Heart left ventricle (tissue), 16 donors: ENCODE results near the gene FAT2. TPM values are rescaled to one million over a fixed set of nuclear protein-coding genes. Genes with fewer than 3 reads are reported as not detected.

Experiments
- ATAC-seq, 4 donors: fragments of 200-7000 bp; cut with Tn5 transposase; one replicate each; pipeline ENCODE4 v1.9.1; 2020 to 2022; ENCODE audit warnings: moderate library complexity in 4 of 4, mild to moderate bottlenecking in 3 of 4, moderate number of reproducible peaks in 1 of 4
- DNase-seq, 5 donors: peaks; one replicate each; pipeline ENCODE4 v3.0.0-alpha.2; 2020
- H3K27ac ChIP-seq, 12 donors: fragments of 200-600 bp; sonication (generic) in 4 of 12; one replicate each; pipeline versions ENCODE4 v1.5.0 to v1.8.0; 2016 to 2022; ENCODE audit warnings: mild to moderate bottlenecking in 2 of 12
- H3K27me3 ChIP-seq, 9 donors: fragments of 200-600 bp; sonication (generic) in 2 of 9; one replicate each; pipeline versions ENCODE4 v1.5.1 to v1.8.0; 2016 to 2022; ENCODE audit warnings: mild to moderate bottlenecking in 3 of 9
- H3K36me3 ChIP-seq, 9 donors: fragments of 200-600 bp; sonication (generic) in 2 of 9; one replicate each; pipeline versions ENCODE4 v1.5.0 to v1.8.0; 2018 to 2022; ENCODE audit warnings: mild to moderate bottlenecking in 2 of 9
- H3K4me1 ChIP-seq, 12 donors: fragments of 200-600 bp; sonication (generic) in 4 of 12; one replicate each; pipeline versions ENCODE4 v1.5.0 to v1.8.0; 2016 to 2022; ENCODE audit warnings: mild to moderate bottlenecking in 3 of 12
- H3K4me3 ChIP-seq, 12 donors: fragments of 200-600 bp; sonication (generic) in 4 of 12; one replicate each; pipeline versions ENCODE4 v1.5.0 to v1.8.0; 2017 to 2022; ENCODE audit warnings: mild to moderate bottlenecking in 9 of 12, moderate library complexity in 4 of 12
- H3K9me3 ChIP-seq, 12 donors: fragments of 200-600 bp; sonication (generic) in 4 of 12; one replicate each; pipeline versions ENCODE4 v1.5.0 to v1.8.0; 2016 to 2022; ENCODE audit warnings: mild to moderate bottlenecking in 1 of 12
- POLR2A ChIP-seq, 2 donors: fragments of 450-650 bp; IDR thresholded peaks; one replicate each; pipeline ENCODE4 v1.6.1; 2017; ENCODE audit warnings: antibody characterized with exemption in 2 of 2, mild to moderate bottlenecking in 2 of 2, moderate library complexity in 2 of 2
- WGBS, 4 donors: extraction: QIAGEN DNeasy Blood & Tissue Kit in 2 of 4; methylation state at CpG; one replicate each; pipeline versions ENCODE4 v1.1.5 to v1.1.7; 2013 to 2018; 5-methylcytosine and 5-hydroxymethylcytosine counted together
- intact Hi-C, 10 donors: fragments of 100-400 bp; cut with DNase I; formaldehyde crosslinking; loops; one replicate each; pipeline versions ENCODE4 v1.11.1 to v1.14.2; 2022
- long read RNA-seq, 3 donors: library from polyadenylated mRNA; unstranded; transcript quantifications; one replicate each; pipeline ENCODE4 v2.0.0, GENCODE V29; 2020 to 2021
- polyA plus RNA-seq, 2 donors: library from polyadenylated mRNA; stranded (reverse); fragments of 200-250 nt; gene quantifications; one replicate each; pipeline ENCODE4 v1.2.3, GENCODE V29; 2013
- total RNA-seq, 9 donors: library from RNA; depleted of rRNA in 2 of 9; stranded (reverse); fragments of >200 nt in 2 of 9; fragmentation: NEBNext Ultra II Directional in 3 of 9; extraction: Animal tissue kit (Norgen Biotek cat#: 25700) in 3 of 9; gene quantifications; one replicate each; pipeline versions ENCODE4 v1.1.0 to v1.2.4, GENCODE V29; 2016 to 2023
- TF ChIP-seq, protein P1 (sequence below), 12 donors: fragments of 200-600 bp; sonication (generic) in 4 of 12; IDR thresholded peaks; one replicate each; pipeline versions ENCODE4 v1.5.0 to v1.8.0; 2018 to 2022; ENCODE audit warnings: antibody characterized with exemption in 12 of 12, mild to moderate bottlenecking in 5 of 12
- donor health status: ischemic (EF 13 %, LVEDD 7.1; RV severe dilation, severe dysfunction).
- donor health status: healthy with polysubstance abuse.
- donor health status: DM: no; HTN: yes; CAD: no.
- donor health status: DM: no; HTN: no; CAD: no.
- donor health status: ischemic (EF 25% LVEDD 6.9; RV normal size, moderate dysfunction).
- donor health status: ischemic (EF 25% LVEDD 5.7; RV mildly dilated, moderate dysfunction).
- donor health status: healthy.
- donor health status: DM: yes; HTN: yes; CAD: no.
- donor health status: ischemic (EF 35%, LVEDD 5.7; RV mildly dilated, moderate dysfunction).
- donor health status: nonischemic (EF 11% LVEDD 7.7; RV severe dilation, severe dysfunction).
- donor health status: DM: yes; HTN: yes; CAD: no.
- donor health status: PGD.
- donor health status: ischemic (EF 29% LVEDD 5.4; RV normal size, mild dysfunction).
- donor health status: nonischemic (EF 23%, LVEDD 6.1; RV moderate dilation, normal function).

Gene FAT2, protein sequence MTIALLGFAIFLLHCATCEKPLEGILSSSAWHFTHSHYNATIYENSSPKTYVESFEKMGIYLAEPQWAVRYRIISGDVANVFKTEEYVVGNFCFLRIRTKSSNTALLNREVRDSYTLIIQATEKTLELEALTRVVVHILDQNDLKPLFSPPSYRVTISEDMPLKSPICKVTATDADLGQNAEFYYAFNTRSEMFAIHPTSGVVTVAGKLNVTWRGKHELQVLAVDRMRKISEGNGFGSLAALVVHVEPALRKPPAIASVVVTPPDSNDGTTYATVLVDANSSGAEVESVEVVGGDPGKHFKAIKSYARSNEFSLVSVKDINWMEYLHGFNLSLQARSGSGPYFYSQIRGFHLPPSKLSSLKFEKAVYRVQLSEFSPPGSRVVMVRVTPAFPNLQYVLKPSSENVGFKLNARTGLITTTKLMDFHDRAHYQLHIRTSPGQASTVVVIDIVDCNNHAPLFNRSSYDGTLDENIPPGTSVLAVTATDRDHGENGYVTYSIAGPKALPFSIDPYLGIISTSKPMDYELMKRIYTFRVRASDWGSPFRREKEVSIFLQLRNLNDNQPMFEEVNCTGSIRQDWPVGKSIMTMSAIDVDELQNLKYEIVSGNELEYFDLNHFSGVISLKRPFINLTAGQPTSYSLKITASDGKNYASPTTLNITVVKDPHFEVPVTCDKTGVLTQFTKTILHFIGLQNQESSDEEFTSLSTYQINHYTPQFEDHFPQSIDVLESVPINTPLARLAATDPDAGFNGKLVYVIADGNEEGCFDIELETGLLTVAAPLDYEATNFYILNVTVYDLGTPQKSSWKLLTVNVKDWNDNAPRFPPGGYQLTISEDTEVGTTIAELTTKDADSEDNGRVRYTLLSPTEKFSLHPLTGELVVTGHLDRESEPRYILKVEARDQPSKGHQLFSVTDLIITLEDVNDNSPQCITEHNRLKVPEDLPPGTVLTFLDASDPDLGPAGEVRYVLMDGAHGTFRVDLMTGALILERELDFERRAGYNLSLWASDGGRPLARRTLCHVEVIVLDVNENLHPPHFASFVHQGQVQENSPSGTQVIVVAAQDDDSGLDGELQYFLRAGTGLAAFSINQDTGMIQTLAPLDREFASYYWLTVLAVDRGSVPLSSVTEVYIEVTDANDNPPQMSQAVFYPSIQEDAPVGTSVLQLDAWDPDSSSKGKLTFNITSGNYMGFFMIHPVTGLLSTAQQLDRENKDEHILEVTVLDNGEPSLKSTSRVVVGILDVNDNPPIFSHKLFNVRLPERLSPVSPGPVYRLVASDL (N-terminal part only)
- total RNA-seq (under 1 TPM in 6 of 9 donors, not detected in 3; 0.02 to 0.18 (median 0.06) TPM), polyA plus RNA-seq (under 1 TPM; 0.01 to 0.04 TPM)
- long read RNA-seq, donor 1: 0 reads
- long read RNA-seq, donor 2: 0 reads
- long read RNA-seq, donor 3: 0 reads

DNA sequence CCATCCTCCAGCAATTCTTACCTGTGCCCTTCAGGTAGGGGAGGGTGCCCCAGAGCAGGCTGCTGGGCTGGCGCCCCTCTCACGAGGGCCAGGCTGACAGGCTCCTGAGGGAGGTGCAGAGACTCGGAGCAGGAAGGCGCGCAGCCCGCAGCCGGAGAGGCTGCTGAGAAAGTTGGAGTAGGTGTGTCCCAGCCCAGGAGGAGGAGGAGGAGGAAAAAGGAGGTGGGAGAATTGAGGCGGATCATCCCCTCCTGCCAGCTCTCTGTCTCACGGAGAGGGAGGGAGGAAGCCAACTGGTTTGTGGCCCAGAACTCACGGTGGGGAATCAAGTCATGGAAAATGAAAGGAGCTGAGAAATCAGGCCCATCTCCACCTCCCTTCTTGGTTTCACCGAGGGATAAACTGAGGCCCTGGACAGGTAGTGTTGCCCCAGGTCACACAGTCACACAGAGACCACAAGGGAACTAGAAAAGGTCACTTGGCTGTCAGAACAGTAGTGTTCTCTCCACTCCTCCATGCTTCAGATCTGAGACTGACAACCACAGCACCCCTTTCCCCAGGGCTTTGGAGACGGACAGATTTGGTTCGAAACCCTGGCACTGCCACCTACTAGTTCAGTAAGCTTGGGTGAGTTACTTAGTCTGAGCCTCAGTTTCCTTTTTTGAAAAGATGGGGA is at the start of gene FAT2:
FAT2 (minus strand) TSS at position 188 of the 676 bp plus-strand sequence. CDS start 22,400 bp downstream, outside the sequence.
- peaks cover 0 to 13% (median 0%) of the 10 kb centered on the region in 12 donors for H3K4me1 ChIP-seq
- H3K27ac ChIP-seq: no peak within 1 kb of the TSS
- no peaks in the 10 kb centered on the region for H3K27me3 ChIP-seq
- ATAC-seq: no peak
- no peaks in the 10 kb centered on the region for H3K9me3 ChIP-seq
- DNase-seq: no peak
- H3K36me3 ChIP-seq: no peaks in the 10 kb centered on the region
- 54 to 69% (median 61%) methylated on average over 13 of the region's 13 CpGs for WGBS, 4 donors
- intact Hi-C loops: no loop called here
- no peak within 1 kb of the TSS for H3K4me3 ChIP-seq
- TF ChIP-seq, protein P1, sequence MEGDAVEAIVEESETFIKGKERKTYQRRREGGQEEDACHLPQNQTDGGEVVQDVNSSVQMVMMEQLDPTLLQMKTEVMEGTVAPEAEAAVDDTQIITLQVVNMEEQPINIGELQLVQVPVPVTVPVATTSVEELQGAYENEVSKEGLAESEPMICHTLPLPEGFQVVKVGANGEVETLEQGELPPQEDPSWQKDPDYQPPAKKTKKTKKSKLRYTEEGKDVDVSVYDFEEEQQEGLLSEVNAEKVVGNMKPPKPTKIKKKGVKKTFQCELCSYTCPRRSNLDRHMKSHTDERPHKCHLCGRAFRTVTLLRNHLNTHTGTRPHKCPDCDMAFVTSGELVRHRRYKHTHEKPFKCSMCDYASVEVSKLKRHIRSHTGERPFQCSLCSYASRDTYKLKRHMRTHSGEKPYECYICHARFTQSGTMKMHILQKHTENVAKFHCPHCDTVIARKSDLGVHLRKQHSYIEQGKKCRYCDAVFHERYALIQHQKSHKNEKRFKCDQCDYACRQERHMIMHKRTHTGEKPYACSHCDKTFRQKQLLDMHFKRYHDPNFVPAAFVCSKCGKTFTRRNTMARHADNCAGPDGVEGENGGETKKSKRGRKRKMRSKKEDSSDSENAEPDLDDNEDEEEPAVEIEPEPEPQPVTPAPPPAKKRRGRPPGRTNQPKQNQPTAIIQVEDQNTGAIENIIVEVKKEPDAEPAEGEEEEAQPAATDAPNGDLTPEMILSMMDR (IDR thresholded peaks at IDR 0.05): no peak
- no peak for TF ChIP-seq POLR2A (IDR thresholded peaks at IDR 0.05)

DNA sequence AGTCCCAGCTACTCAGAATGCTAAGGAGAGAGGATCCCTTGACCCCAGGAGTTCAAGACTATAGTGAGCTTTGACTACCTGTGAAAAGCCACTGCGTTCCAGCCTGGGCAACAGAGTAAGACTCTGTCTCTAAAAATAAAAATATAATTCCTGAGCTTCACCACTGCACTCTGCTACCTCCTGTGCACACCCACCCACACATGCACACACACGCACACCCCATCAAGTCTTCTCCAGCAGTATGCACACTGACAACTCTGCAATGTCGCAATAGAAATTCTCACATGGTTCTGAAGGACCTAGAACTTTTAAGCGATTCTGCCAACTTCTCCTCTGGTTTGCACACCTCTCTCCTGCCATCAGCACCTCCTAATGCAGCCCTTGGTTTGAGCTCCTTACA is 47.5 kb upstream of the FAT2 start:
- peaks cover 0 to 2% (median 0%) of the 10 kb centered on the region in 12 donors for H3K9me3 ChIP-seq
- no peaks in the 10 kb centered on the region for H3K4me1 ChIP-seq
- TF ChIP-seq, protein P1 (IDR thresholded peaks at IDR 0.05): no peak
- no peak for TF ChIP-seq POLR2A (IDR thresholded peaks at IDR 0.05)
- no peaks in the 10 kb centered on the region for H3K36me3 ChIP-seq
- H3K4me3 ChIP-seq: no peak overlapping the region
- intact Hi-C loops: no loop called here
- peaks cover 0 to 6% (median 0%) of the 10 kb centered on the region in 9 donors for H3K27me3 ChIP-seq
- no peak for ATAC-seq
- no peak overlapping the region for H3K27ac ChIP-seq
- DNase-seq: no peak
- 81 to 90% (median 86%) methylated on average over 4 of the region's 4 CpGs for WGBS, 4 donors

DNA sequence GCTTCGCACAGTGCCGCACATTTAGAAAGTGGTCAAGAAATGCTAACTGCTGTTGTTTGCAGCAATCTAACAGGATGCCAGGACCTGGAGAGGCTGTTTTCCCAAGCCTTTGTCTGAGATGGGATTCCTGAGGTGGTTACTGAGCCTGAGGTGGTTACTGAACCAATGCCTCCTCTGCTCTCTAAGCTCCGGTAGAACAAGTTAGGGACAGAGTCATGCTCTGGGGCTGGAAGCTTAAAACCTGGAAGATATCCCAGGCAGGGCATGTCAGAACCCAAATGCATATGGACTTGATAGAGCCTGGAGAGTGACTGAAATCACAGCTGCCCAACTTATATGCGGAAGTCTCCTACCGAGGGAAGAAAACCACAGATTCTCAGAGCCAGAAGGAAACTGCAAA is 46.5 kb upstream of the FAT2 start:
- peaks cover 0 to 2% (median 0%) of the 10 kb centered on the region in 12 donors for H3K9me3 ChIP-seq
- DNase-seq (no peak), ATAC-seq (no peak)
- 63 to 77% (median 70%) methylated on average over 5 of the region's 5 CpGs for WGBS, 4 donors
- intact Hi-C loops: no loop called here
- no peaks in the 10 kb centered on the region for H3K36me3 ChIP-seq
- TF ChIP-seq, protein P1 (IDR thresholded peaks at IDR 0.05): no peak
- TF ChIP-seq POLR2A (IDR thresholded peaks at IDR 0.05): no peak
- H3K4me3 ChIP-seq: no peak overlapping the region
- no peak overlapping the region for H3K27ac ChIP-seq
- H3K27me3 ChIP-seq: peaks cover 0 to 6% (median 0%) of the 10 kb centered on the region in 9 donors
- H3K4me1 ChIP-seq: peaks cover 0 to 3% (median 0%) of the 10 kb centered on the region in 12 donors
